ENCODE data around the gene NOM1. TPM values are rescaled to one million over a fixed set of nuclear protein-coding genes. Genes with fewer than 3 reads are reported as not detected.

Gene NOM1
- total RNA-seq, 2 donors from 2014 or later: 18.4 to 40.6 TPM

DNA sequence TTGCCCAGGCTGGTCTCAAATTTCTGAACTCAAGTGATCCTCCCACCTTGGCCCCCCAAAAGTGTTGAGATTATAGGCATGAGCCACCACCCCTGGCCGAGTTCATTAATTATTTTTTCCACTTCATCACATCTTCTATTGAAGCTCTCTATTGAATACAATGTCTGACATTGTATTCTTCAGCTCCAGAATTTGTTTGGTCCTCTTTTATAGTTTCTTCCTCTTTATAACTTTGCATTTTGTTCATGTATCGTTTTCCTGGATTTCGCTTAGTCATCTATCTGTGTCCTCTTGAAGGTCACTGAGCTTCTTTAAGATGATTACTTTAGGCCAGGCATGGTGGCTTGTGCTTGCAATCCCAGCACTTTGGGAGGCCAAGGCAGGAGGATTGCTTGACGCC is 30.2 kb downstream of the NOM1 start:
- no peak overlapping the region for H3K27ac ChIP-seq
- no peaks in the 10 kb centered on the region for H3K4me1 ChIP-seq (ENCODE audit: control insufficient read depth in 1 of 2, low read depth in 2 of 2)
- no peak overlapping the region for H3K4me3 ChIP-seq
- no peak for ATAC-seq (ENCODE audit: insufficient number of reproducible peaks, low FRiP score, low read depth)
- TF ChIP-seq CTCF (IDR thresholded peaks at IDR 0.05): no peak
- DNase-seq (ENCODE audit: low spot score): no peak
- H3K36me3 ChIP-seq: no peaks in the 10 kb centered on the region
- no peaks in the 10 kb centered on the region for H3K27me3 ChIP-seq (replicated peaks; ENCODE audit: insufficient read depth)
- H3K9me3 ChIP-seq: peaks cover 3% of the 10 kb centered on the region

DNA sequence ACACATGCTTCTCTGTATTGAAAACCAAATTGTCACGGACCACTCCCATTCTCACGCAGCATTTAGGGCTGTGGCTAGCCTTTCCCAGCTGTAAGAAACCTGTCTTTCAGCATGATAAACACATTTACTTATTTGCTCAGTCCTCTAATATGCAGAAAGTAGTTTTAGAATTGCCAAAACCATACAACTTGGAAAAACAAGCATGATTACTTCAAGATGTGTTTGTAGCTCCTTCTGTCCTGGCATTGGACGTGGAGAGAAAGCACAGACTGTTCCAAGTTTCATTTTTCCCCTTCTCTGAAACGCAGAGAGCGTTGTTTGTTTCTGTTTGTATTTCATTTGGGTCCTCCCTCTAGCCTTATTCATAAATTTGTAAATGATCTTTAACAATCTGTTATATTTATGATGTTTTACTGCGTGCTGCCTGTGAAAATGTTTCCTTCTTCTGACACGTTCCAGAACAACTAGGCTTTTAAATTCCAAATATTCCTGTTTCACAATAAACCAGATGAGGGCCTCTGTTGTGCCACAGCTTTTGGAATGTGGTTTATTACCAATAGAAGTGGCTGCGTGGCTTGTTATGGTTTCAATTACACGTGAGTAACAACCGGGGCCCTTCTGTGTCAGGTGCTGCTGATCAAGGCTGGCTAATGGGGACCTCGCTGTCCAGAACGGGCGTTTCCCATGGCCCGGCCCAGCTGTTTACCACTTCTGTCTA is 34.8 kb downstream of the NOM1 start:
- no peak for TF ChIP-seq CTCF (IDR thresholded peaks at IDR 0.05)
- ATAC-seq (ENCODE audit: insufficient number of reproducible peaks, low FRiP score, low read depth): no peak
- DNase-seq (ENCODE audit: low spot score): no peak
- Histone ChIP-seq H3K27ac (no peak overlapping the region), H3K9me3 (no peaks in the 10 kb centered on the region), H3K4me3 (no peak overlapping the region), H3K27me3 (replicated peaks; ENCODE audit: insufficient read depth) (no peaks in the 10 kb centered on the region), H3K36me3 (no peaks in the 10 kb centered on the region), H3K4me1 (ENCODE audit: control insufficient read depth in 1 of 2, low read depth in 2 of 2) (no peaks in the 10 kb centered on the region)

- Histone ChIP-seq H3K36me3 (no peaks in the 10 kb centered on the region), H3K4me3 (no peak overlapping the region), H3K9me3 (no peaks in the 10 kb centered on the region), H3K27ac (no peak overlapping the region), H3K4me1 (ENCODE audit: control insufficient read depth in 1 of 2, low read depth in 2 of 2) (no peaks in the 10 kb centered on the region), H3K27me3 (replicated peaks; ENCODE audit: insufficient read depth) (no peaks in the 10 kb centered on the region)
- no peak for DNase-seq (ENCODE audit: low spot score)
- ATAC-seq (ENCODE audit: insufficient number of reproducible peaks, low FRiP score, low read depth): no peak
- TF ChIP-seq CTCF (IDR thresholded peaks at IDR 0.05): no peak
These were observed 35.8 kb downstream of the NOM1 start for GRCh38 chr7:156985101-156985992.

DNA sequence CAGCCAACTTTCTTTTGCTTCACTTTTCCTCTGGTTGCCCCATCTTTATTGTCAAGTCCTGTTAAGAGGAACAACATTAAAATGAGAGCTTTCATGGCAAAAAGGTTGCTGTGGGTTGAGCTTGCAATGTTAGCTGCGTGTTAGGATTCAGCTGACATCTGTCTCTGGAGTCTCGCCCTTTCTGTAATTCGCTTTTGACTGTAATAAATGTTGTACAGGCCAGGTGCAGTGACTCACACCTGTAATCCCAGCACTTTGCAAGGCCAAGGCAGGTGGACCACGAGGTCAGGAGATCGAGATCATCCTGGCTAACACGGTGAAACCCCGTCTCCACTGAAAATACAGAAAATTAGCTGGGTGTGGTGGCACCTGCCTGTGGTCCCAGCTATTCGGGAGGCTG is 36.9 kb downstream of the NOM1 start:
- no peak for TF ChIP-seq CTCF (IDR thresholded peaks at IDR 0.05)
- Histone ChIP-seq H3K4me1 (ENCODE audit: control insufficient read depth in 1 of 2, low read depth in 2 of 2) (no peaks in the 10 kb centered on the region), H3K9me3 (no peaks in the 10 kb centered on the region), H3K27me3 (replicated peaks; ENCODE audit: insufficient read depth) (no peaks in the 10 kb centered on the region), H3K27ac (no peak overlapping the region), H3K4me3 (no peak overlapping the region), H3K36me3 (no peaks in the 10 kb centered on the region)
- no peak for DNase-seq (ENCODE audit: low spot score)
- no peak for ATAC-seq (ENCODE audit: insufficient number of reproducible peaks, low FRiP score, low read depth)

Data from thoracic aorta (tissue), 2 donors.